Prostate gland (tissue), 2 donors: ENCODE data around the gene ABCC8.

Source experiments
- CTCF ChIP-seq, 4 experiments: fragments of 200-600 bp in 2 of 4; fragments of 450-650 bp in 2 of 4; sonication (generic) in 2 of 4; IDR thresholded peaks; 1 replicate in 3 of 4; 2 replicates in 1 of 4; pipeline ENCODE4 v1.5.1; 2016 to 2019; ENCODE audit warnings: antibody characterized with exemption in 4 of 4, mild to moderate bottlenecking in 2 of 4, moderate library complexity in 2 of 4
- POLR2A ChIP-seq: fragments of 450-650 bp; IDR thresholded peaks from one replicate; pipeline ENCODE4 v1.6.1; 2016; ENCODE audit warnings: antibody characterized with exemption, mild to moderate bottlenecking
- POLR2AphosphoS5 ChIP-seq: sonication (generic); formaldehyde crosslinking; IDR thresholded peaks from one replicate; pipeline ENCODE4 v1.6.1; 2017; ENCODE audit warnings: antibody characterized with exemption

GRCh38 chr11:17524221-17524620 is 47.6 kb upstream of the ABCC8 start:
- TF ChIP-seq CTCF (IDR thresholded peaks at IDR 0.05): no peak
- no peak for TF ChIP-seq POLR2A
- no peak for TF ChIP-seq POLR2AphosphoS5
